ENCODE measurements around the gene APC2.

APC2 gene, protein sequence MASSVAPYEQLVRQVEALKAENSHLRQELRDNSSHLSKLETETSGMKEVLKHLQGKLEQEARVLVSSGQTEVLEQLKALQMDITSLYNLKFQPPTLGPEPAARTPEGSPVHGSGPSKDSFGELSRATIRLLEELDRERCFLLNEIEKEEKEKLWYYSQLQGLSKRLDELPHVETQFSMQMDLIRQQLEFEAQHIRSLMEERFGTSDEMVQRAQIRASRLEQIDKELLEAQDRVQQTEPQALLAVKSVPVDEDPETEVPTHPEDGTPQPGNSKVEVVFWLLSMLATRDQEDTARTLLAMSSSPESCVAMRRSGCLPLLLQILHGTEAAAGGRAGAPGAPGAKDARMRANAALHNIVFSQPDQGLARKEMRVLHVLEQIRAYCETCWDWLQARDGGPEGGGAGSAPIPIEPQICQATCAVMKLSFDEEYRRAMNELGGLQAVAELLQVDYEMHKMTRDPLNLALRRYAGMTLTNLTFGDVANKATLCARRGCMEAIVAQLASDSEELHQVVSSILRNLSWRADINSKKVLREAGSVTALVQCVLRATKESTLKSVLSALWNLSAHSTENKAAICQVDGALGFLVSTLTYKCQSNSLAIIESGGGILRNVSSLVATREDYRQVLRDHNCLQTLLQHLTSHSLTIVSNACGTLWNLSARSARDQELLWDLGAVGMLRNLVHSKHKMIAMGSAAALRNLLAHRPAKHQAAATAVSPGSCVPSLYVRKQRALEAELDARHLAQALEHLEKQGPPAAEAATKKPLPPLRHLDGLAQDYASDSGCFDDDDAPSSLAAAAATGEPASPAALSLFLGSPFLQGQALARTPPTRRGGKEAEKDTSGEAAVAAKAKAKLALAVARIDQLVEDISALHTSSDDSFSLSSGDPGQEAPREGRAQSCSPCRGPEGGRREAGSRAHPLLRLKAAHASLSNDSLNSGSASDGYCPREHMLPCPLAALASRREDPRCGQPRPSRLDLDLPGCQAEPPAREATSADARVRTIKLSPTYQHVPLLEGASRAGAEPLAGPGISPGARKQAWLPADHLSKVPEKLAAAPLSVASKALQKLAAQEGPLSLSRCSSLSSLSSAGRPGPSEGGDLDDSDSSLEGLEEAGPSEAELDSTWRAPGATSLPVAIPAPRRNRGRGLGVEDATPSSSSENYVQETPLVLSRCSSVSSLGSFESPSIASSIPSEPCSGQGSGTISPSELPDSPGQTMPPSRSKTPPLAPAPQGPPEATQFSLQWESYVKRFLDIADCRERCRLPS (N-terminal part only)

DNA sequence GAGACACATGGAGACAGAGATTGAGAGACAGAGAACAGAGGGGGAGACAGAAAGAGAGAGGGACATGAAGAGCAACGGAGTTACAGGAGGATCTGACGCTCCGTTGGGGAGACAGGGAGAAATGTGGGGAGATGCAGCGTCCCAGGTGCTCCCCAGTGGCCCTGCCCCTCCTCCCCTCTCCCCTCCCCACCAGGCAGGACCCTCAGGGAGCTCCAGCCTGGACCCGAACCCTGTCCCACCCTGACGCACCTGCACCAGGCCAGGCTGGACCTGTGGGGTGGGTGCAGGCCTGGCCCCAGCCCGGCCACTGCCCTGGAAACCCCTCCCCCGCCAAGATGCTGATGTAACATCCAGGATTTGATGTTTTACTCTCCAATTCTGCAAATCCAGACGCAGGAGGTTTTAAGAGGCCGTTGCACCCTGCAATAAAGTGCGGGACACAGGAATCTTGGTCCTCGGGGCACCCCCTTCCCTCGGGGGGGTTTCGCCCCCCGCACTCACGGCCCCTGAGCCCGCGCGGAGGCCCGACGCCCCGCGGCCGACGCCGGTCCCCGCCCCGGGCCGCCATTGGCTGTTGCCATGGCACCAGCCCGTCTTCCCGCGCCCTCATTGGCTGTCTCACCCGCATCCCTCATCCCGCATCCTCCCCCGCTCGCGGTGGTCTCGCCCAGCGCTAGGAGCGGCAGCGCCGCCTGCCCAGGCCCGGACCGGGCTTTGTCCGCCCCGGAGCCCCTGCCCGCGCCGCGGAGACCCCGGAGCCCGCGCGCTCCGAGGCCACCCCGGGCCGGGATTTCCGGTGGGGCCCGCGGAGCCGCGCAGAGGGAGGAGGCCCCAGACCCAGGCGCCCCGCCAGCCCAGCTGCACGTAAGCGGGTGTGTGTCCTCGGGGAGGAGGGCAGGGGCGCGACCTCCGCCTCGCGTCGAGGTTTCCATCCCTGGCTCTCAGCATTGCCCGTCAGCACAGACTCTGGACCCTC lies at the start of gene APC2:
APC2 (plus strand) TSS at position 655 of the 976 bp plus-strand sequence. CDS start 2,881 bp downstream, outside the sequence.
- peak; percentile 94 for DNase-seq

DNA sequence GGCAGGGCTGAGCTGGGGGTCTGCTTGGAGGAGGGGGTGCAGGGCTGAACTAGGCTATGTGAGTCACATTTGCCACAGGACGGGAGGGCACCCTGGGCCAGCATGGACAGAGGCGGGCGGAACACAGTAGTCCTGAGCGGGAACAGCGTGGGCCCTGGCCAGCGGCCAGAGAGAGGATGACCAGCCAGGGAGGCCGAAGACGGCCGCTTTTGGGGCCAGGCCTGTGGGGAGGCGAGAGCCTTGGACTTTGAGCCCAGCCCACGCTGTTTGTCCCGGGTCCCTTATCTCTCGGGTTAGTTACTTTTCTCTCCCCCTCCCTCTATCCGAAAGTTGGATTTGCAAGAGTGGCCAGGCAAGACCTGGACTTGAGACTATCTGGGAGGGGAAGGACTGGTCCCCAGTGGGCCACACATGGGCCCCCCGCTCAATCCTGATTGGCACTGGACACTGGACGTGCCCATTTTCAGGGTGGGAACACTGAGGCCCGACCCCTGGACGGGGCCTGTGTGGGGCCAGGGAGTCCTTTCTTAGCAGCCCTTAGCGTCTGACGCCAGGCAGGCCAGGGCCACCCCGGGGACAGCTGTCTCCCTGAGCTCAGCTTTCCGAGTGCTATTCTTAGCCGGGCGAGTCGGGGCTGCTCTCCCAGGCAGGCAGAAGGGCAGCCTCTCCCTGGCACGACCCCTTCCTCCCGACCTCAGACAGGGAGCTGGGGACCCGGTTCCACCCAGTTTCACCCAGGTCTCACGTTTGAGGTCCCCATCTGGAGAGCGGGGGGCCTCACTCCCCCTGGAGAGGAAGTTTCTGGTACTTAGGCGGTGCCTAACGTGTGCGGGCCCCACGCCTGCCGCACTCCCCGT lies 49.4 kb upstream of the APC2 start:
- DNase-seq = peak; percentile 51

DNA sequence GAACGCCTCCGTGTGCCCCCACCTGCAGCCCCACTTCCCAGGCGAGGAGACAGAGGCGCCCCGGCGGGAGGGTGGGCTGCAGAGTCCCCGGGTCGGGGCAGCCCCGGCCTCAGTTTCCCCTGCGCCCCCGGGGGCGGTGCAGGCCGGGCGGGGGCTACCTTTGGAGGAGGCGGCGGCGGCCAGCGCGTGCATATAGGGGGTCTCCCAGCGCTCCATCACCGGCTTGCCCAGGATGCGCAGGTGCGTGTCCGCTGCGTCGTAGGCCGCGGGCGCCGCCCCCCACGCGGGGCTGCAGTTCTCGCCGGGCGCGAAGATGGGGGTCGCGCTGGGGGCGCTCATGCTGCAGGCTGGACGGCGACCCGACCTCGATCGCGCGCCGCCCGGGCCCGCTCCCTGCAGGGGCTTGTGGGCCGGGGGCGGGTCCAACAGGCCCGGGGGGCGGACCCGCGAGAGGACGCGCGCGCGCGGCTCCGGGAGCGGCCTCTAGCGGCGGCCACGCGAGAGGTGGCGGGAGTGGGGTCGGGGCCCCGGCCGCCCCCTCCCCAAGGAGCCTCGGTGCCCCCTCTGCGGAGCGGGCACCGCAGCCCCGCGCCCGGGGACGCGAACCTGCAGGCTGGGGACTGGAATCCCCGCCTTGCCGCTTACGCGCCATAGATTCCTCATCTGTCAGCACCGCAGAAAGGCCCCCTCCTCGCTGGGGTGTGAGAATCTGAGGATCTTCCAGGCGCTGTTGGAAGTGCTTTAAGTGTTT lies 48.6 kb upstream of the APC2 start, which contains the start of gene GAMT:
GAMT (minus strand) TSS at position 405 of the 751 bp plus-strand sequence; CDS start at position 339, 66 bp downstream.
- DNase-seq = peak; percentile 64

DNA sequence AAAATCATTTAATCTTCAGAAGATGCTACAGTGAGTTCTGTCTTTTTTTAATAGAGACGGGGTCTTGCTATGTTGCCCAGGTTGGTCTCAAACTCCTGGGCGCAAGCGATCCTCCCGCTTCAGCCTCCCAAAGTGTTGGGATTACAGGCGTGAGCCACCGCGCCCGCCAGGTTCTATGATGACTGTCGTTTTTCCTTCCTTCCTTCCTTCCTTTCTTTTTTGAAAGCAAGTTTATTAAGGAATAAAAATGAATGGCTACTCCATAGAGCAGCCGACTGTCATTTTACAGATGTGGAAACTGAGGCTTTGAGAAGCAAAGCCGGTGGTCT lies 48.1 kb upstream of the APC2 start:
- DNase-seq = no peak

DNA sequence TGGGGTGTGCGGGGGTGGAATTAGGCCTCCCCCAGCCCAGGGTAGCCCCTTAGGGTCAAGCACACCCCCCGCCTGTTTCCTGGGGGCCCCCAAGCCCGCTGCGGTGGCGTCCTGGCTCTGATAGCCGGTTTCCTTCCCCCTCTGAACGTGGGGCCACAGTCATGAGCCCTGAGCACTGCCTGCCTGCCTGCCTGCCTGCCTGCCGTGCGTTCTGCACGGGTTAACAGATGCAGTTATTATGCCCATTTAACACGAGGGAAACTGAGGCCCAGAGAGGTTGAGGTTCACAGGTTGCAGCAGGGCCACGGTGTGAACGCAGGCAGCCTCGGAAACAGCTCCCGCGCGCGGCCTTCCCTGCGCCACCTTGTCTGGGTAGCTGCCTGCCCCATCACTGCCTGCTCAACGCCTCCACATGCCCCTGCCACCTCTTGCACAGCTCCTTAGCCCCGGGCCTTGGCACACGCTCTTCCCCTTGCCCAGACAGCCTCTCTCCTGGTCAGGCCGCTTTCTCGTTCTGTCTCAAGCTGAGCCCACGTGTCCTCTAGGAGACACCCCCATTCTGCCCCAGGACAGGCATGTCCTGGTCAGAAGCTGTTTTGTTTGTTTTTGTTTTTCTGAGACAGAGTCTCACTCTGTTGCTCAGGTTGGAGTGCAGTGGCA lies 47.4 kb upstream of the APC2 start:
- DNase-seq = peak; percentile 22

DNA sequence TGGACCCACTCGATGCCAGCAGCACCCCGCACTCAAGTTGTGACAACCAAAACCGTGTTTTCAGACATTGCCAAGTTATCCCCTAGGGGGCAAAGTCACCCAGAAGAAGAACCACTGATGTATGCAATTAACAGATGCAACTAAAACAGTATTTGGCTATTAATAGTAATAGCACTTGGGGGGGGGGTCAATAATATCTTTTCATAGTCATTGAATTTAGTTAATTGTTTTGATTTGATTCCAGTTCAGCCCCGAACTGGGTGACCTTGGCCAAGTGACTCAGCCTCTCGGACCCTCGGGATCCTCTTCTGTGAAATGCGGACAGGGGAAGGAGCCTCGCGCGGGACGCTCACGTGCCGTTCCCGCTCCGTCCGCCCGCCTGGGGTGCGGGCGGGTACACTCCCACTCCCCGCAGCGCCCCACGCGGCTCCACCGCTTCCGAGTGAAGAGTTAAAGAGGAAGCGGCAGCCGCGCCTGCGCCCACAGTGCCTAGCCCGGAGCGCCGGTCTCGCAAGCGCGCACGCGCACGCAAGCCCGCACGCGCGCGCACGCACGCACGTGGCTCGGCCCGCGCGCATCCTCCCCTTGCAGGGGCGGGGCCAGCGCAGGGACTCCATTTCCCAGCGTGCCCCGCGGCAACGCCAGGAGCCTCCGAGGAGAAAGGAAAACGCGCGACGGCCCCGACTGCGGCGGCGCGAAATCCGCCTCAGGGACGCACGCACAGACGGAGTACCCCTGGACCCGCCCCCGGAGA lies 43.0 kb upstream of the APC2 start:
- peak; percentile 99 for DNase-seq

DNA sequence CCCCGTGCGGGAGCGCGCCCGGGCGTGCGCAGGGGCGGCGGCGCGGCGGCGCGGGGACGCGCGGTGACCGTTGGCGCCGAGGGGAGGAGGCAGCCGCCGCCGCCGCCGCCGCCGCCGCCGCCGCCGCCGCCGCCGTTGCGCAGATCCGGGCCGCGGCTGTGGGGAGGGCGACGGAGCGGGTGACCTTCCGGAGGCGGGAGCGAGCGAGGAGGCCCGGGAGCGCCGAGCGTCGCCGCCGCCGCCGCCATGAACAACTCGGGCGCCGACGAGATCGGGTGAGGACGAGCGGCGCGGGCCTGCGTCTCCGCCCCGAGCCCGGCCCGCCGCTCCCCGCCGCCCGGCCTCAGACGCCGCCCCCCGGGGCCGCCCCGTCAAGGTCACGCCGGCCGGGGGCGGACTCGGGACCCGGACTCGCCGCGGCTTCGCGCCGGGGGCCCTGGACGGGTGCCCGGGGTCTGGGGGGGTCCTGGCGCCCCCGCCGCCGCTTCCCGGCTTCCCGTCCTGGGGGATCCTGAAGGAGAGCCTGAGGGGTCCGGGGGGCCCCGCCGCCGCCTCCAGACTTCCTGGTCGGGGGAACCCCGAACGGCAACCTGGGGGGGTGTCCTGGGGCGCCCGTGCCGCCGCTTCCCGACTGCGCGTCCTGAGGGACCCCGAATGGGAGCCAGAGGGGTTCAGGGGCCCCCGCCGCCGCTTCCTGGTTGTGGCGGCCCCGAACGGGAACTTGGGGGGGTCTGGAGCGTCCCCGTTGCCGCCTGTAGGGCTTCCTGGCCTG lies 42.2 kb upstream of the APC2 start, which contains the start of gene DAZAP1:
DAZAP1 (plus strand) TSS at position 59 of the 772 bp plus-strand sequence; CDS start at position 247, 188 bp downstream.
- no peak for DNase-seq

DNA sequence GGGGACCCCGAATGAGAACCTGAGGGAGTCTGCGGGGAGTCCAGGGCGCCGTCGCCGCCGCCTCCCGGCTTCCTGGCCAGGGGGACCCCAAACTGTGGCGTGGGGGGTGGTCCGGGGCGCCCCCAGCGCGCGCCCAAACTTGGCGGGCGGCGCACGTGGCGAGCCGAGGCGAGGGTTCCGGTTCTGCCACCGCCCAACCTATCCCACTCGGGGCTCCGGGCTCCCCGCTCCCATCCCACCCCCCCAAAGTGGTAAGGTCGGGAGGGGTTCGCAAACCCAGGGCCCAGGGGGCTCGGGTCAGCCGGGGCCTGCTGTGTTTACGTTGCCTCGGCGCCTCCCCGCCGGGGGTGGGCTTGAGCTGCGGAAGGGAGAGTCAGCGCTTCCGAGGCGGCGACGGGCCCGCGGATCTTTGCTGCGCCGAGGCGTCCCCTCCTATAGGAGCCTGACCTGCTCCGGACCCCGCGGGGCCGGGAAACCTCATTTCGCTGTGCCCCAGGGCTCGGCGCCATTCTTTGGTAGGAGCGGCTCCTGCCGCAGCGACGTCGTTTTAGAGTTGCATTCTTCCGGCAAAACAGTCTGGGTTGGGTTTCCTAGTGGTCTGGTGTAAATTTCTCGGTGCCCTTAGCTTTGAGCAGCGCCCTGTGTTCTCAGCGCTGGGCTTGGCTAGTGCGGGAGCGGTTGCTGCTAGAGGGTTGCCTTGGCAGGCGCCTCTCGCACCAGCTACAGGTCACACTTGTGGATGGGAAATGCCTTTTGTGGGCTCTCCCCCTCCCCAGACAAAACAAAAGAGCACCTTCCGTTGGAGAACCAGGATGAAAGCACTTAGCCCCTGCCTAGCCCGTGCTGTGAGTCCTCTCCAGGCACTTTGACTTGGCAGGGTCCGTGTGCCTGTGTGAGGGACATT lies 41.4 kb upstream of the APC2 start:
- DNase-seq = peak; percentile 69

DNA sequence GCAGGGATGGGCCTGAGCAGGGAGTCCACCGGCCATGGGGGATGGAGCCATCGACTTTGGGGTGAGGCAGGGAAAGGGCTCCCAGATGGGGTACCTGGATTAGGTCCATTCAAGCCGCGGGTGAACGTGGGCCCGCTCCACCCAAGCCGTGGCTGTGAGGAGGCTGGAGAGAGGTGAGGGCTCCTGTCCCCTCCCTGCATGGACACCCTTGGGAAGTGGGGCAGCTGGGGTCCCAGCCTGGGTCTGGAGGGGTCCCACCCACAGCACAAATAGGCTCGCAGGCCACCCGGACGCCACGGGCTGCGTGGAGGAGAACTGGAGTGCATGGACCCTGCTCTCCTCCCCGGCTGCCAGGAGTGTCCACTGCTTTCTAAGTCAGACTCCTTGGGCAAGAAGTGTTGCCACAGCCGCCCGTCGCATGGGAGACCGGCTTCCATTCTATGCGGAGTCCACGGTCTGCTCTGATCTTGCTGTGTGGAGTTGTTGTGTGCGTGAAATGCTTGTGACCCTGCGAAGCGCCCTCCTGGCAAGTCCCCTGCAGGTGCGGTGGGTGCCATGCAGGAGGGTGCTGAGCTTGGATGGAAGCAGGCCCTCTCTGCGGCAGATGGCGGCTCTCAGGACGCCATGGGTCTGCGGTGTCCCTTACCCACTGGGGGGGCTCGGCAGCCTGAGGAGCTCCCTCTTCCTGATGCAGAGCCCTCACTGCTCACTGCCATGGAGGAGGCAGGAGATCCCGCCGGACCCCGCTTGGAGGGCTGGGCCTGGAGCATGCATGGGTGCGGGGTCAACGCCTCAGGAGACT lies 40.5 kb upstream of the APC2 start:
- peak; percentile 15 for DNase-seq

DNA sequence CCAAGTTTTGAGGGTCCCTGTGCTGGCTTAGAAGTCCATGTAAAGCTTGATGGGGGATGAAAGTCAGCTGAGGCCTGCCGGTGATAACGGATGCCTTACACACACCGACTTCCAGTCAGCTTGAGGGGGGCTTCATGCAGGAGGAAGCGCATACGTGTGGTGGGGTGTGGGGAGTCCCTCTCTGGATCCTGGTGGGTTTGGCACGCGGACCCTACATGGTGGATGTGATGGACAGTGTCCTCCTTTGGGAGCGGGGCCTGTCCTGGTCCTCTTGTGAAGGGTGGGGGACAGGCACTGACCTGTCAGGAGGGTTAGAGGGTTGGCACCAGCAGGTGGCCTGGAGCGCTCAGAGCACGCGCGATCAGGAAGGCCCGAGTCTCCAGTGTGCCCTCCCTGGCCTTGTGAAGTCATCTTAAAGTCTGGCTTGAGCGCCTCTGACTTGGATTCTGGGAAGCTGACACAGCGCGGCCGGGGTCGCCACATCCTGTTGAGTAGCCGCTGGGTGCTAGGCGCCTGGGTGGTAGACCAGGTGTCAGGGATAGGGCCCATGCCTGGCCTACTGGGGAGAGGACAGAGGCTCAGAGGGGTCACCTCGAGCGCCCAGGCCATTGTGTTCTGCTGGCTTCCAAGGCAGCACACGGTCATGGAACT lies 39.7 kb upstream of the APC2 start:
- no peak for DNase-seq

DNA sequence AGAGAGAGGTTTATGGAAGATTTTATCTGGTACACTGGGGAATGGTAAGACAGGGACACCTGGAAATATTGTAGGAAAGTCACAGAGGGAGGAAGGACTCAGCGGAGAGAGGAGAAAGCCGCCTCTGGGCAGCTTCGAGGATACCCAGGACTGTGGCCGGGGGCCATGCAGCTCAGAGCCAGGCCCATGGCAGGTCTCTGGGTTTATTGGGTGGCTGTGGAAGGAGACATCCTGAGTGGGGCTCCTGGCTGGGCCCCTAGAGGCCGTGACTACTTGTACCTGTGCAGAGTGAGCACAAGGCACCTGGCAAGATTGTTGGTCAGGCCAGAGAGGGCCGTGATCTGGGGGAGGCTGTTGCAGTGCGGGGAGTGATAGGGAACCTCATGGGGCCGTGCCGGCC lies 39.1 kb upstream of the APC2 start:
- DNase-seq = no peak

DNA sequence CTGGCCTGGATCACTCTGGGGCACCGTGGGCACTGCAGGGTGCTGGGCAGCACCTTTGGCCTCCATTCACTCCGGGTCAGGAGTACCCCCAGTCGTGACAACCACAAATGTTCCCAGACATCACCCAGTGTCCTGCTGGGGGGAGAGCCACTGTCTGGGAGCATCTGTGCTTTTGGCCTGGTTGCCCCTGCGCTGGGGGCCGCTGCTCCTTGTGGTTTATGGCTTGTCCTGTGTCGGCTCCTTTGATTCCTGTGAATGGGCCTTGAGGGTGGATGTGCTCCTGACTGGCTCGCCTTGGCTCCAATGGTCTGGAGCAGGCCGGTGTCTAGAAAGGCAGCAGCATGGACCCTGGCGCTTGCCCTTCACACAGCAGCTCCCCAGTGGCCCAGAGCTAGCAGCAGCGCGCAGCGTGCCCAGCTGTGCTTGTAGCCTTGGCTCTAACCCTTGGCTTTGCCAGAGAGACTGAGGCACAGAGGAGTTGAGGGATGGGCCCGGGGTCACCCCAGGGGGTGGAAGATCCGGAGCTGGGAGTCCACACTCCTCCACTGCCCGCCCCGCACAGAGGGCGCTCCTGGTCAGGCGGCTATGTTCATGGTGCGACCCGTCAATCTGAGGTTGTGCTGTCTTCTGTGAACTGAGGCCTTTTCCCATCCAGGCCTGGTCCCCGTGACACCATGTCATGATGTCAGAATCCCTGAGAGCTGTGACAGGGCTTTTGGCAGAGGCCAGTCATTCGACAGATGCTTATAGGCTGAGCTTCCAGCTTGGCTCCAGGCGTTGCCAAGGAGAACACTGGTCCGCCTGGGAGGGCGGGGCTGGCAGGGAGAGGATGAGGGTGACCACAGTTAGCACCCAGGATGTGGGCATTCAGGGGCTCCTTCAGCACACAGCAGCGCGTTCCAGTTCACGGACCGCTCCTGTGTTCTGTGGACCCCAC lies 38.4 kb upstream of the APC2 start:
- DNase-seq = peak; percentile 68

DNA sequence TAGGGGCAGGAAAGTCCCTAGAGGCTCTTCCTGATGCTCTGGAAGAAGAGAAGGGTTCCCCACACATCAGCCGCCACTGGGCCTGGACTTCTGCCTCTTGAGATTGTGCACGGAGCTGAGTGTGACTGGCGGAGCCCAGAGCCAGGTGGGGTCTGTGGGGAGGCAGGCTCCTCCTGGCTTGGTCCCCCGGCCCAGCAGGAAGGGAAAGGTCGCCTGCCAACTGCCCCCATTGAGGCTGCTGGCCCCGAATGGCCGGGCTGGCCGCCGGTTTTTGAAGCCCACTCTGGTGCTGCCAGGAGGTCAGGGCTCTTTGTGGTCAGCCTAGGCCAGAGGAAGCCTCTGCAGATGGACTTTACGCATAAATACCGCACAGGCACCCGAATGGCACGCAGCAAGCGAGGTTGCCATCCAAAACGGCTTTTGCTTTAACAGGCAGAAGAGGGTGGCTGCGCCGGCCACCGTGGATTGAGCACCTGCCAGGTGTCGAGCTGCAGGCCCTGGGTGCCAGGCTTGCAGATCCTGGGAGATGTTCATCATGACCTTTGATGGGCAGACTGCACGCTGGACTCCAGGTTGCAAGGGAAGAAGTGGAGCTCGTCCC lies 37.5 kb upstream of the APC2 start:
- no peak for DNase-seq

Data from retina (tissue), 1 donor.